ENCODE results near the gene CCDC159.

DNA sequence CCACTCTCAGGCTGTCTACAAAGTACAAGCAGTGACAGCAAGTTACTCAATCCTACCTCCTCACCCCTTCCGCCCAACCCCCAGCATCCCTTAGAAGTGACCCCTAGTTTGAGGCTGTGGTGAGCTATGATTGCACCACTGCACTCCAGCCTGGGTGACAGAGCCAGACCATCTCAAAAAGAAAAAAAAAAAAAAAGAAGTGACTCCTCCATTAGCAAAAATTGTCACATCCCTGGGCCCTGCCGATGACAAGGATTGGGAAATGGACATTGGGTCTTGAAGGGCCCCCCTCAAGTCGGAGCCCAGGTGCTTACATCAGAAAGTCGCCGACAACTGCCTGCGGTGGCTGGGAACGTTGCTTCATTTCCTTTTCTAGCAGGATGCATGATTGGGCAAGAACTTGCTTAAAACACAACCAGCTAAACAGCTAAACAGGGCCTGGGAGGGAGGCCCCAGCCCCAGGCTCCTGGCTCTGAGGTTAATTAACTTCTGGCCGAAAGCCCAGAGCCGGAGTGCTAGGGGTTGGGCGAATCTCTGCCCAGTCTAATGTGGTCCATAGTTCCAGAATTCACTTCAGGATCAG lies 22.1 kb upstream of the CCDC159 start:
- peak; percentile 26 for TF ChIP-seq SMC3 (IDR thresholded peaks at IDR 0.05; ENCODE audit: low read depth, low read length)
- no peak for TF ChIP-seq JUND (IDR thresholded peaks at IDR 0.05)
- TF ChIP-seq, protein P1, sequence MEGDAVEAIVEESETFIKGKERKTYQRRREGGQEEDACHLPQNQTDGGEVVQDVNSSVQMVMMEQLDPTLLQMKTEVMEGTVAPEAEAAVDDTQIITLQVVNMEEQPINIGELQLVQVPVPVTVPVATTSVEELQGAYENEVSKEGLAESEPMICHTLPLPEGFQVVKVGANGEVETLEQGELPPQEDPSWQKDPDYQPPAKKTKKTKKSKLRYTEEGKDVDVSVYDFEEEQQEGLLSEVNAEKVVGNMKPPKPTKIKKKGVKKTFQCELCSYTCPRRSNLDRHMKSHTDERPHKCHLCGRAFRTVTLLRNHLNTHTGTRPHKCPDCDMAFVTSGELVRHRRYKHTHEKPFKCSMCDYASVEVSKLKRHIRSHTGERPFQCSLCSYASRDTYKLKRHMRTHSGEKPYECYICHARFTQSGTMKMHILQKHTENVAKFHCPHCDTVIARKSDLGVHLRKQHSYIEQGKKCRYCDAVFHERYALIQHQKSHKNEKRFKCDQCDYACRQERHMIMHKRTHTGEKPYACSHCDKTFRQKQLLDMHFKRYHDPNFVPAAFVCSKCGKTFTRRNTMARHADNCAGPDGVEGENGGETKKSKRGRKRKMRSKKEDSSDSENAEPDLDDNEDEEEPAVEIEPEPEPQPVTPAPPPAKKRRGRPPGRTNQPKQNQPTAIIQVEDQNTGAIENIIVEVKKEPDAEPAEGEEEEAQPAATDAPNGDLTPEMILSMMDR (IDR thresholded peaks at IDR 0.05), result no peak
